OCI-LY7 (cell line): ENCODE measurements around the gene RHBDD1. TPM values are rescaled to one million over a fixed set of nuclear protein-coding genes. Genes with fewer than 3 reads are reported as not detected.

Experiments used
- BruUV-seq: library from RNA; stranded (reverse); fragments of 400-500 nt; replicated peaks from 2 replicates; lab custom pipeline; 2021; lab: Mats Ljungman, UMichigan
- CTCF ChIA-PET: fragments of 300-600 bp; sonication (Branson Sonifier 250); formaldehyde crosslinking; loops from one replicate; lab custom pipeline; 2022; ENCODE audit warnings: antibody characterized with exemption; ENCODE audit not compliant: unreplicated experiment; lab: Charles Lee
- POLR2A ChIA-PET: fragments of 300-600 bp; sonication (Branson Sonifier 250); formaldehyde crosslinking; loops from one replicate; lab custom pipeline; 2022; ENCODE audit warnings: antibody characterized with exemption; lab: Charles Lee
- DNase-seq: peaks from one replicate; pipeline ENCODE4 v3.0.0-alpha.2; 2015; ENCODE audit warnings: low spot score
- H2AFZ ChIP-seq: fragments of 200-600 bp; sonication (generic), shearing (Covaris generic); 2 replicates; pipeline ENCODE4 v1.6.1; 2014; ENCODE audit warnings: mild to moderate bottlenecking, antibody characterized with exemption, low read length, moderate library complexity
- H3K27ac ChIP-seq: fragments of 200-600 bp; sonication (generic); 2 replicates; pipeline ENCODE4 v1.5.1; 2014; ENCODE audit warnings: mixed run types, low read depth, mild to moderate bottlenecking, moderate library complexity, low read length, inconsistent platforms; ENCODE audit not compliant: poor library complexity, severe bottlenecking
- H3K36me3 ChIP-seq: fragments of 200-600 bp; sonication (generic); 2 replicates; pipeline ENCODE4 v1.6.1; 2014; ENCODE audit warnings: mild to moderate bottlenecking, antibody characterized with exemption, low read length, moderate library complexity, mixed read lengths; ENCODE audit not compliant: insufficient read depth
- H3K4me1 ChIP-seq: fragments of 200-600 bp; sonication (generic); 2 replicates; pipeline ENCODE4 v1.5.1; 2014; ENCODE audit warnings: mild to moderate bottlenecking, low read length; ENCODE audit not compliant: insufficient read depth, poor library complexity, severe bottlenecking
- H3K4me2 ChIP-seq: fragments of 200-600 bp; sonication (generic); 2 replicates; pipeline ENCODE4 v1.6.1; 2014; ENCODE audit warnings: mild to moderate bottlenecking, low read length
- H3K4me3 ChIP-seq: fragments of 200-600 bp; sonication (generic); 2 replicates; pipeline ENCODE4 v1.5.1; 2014; ENCODE audit warnings: mild to moderate bottlenecking, low read depth, low read length; ENCODE audit not compliant: poor library complexity, severe bottlenecking
- H3K79me2 ChIP-seq: fragments of 200-600 bp; sonication (generic); 2 replicates; pipeline ENCODE4 v1.6.1; 2016; ENCODE audit warnings: low read depth, mild to moderate bottlenecking, low read length, moderate library complexity, mixed read lengths; ENCODE audit not compliant: insufficient read depth
- H3K9me2 ChIP-seq: fragments of 200-600 bp; sonication (generic); 2 replicates; pipeline ENCODE4 v1.6.1; 2016; ENCODE audit warnings: mild to moderate bottlenecking, low read length, mixed read lengths; ENCODE audit not compliant: insufficient read depth
- H3K9me3 ChIP-seq: fragments of 200-600 bp; sonication (generic); 2 replicates; pipeline ENCODE4 v1.6.1; 2014; ENCODE audit warnings: mild to moderate bottlenecking, mixed run types, low read length, mixed read lengths
- H4K20me1 ChIP-seq: fragments of 200-600 bp; sonication (generic); 2 replicates; pipeline ENCODE4 v1.6.1; 2014; ENCODE audit warnings: mild to moderate bottlenecking, antibody characterized with exemption, low read length, moderate library complexity, mixed read lengths; ENCODE audit not compliant: insufficient read depth
- EZH2phosphoT487 ChIP-seq: fragments of 200-600 bp; sonication (generic); IDR thresholded peaks from 2 replicates; pipeline ENCODE4 v1.6.1; 2018; ENCODE audit warnings: low read depth, borderline replicate concordance, mild to moderate bottlenecking, mixed run types, antibody characterized with exemption, low read length, moderate library complexity, mixed read lengths
- intact Hi-C: fragments of 100-400 bp; cut with micrococcal nuclease; formaldehyde crosslinking; loops from one replicate; pipeline ENCODE4 v1.10.0; 2022; ENCODE audit not compliant: unreplicated experiment
- total RNA-seq, 2 experiments: library from RNA; depleted of rRNA in 1 of 2; stranded (reverse); fragments of >200 nt in 1 of 2; shearing (Covaris generic) in 1 of 2; gene quantifications; 2 replicates each; pipeline ENCODE4 v1.2.3, GENCODE V29; 2014 to 2022
- TF ChIP-seq, protein P1 (sequence below): fragments of 200-600 bp; sonication (generic); conservative IDR thresholded peaks from 2 replicates; pipeline ENCODE4 v1.5.1; 2014; ENCODE audit warnings: mild to moderate bottlenecking, antibody characterized with exemption, low read length, moderate library complexity, mixed read lengths

Gene RHBDD1
- total RNA-seq, 2 experiments from 2014 or later: 40.8 to 80.3 TPM

DNA sequence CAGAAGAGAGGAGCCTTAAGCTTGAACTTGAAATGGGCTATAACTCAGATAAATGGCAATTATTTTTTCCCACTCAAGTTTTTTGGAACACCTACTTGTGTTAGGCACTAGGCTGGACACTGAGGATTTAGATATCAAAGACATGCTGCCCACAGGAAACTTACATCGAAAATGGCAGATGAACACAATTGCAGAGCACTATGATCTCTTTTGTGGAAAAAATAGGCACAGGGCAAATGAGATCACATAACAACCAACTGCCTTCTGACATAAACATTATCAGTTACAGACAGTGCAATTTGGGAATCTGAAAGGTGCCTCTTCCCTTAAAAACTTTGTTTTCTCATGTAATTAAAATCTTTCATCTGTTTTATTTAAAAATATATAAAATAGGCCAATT, 32.4 kb upstream of the RHBDD1 start:
- Histone ChIP-seq H2AFZ (no peak overlapping the region), H3K4me1 (peaks cover 21% of the 10 kb centered on the region), H3K36me3 (no peaks in the 10 kb centered on the region), H3K4me3 (no peak overlapping the region), H3K9me3 (no peaks in the 10 kb centered on the region), H3K79me2 (no peaks in the 10 kb centered on the region), H3K9me2 (no peaks in the 10 kb centered on the region), H3K4me2 (no peak overlapping the region), H4K20me1 (no peaks in the 10 kb centered on the region), H3K27ac (no peak overlapping the region)
- DNase-seq: no peak
- ChIA-PET POLR2A (interaction anchor here (0.9 to 2.4 kb wide), 9 partner anchors 11 to 1138 kb away, joined by 3 to 11 read pairs (median 5); no protein-coding TSS in a partner anchor), CTCF (no interaction called here)
- no TSS peak for BruUV-seq
- TF ChIP-seq, protein P1, sequence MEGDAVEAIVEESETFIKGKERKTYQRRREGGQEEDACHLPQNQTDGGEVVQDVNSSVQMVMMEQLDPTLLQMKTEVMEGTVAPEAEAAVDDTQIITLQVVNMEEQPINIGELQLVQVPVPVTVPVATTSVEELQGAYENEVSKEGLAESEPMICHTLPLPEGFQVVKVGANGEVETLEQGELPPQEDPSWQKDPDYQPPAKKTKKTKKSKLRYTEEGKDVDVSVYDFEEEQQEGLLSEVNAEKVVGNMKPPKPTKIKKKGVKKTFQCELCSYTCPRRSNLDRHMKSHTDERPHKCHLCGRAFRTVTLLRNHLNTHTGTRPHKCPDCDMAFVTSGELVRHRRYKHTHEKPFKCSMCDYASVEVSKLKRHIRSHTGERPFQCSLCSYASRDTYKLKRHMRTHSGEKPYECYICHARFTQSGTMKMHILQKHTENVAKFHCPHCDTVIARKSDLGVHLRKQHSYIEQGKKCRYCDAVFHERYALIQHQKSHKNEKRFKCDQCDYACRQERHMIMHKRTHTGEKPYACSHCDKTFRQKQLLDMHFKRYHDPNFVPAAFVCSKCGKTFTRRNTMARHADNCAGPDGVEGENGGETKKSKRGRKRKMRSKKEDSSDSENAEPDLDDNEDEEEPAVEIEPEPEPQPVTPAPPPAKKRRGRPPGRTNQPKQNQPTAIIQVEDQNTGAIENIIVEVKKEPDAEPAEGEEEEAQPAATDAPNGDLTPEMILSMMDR: no peak
- no peak for TF ChIP-seq EZH2phosphoT487
- intact Hi-C loops: no loop called here

DNA sequence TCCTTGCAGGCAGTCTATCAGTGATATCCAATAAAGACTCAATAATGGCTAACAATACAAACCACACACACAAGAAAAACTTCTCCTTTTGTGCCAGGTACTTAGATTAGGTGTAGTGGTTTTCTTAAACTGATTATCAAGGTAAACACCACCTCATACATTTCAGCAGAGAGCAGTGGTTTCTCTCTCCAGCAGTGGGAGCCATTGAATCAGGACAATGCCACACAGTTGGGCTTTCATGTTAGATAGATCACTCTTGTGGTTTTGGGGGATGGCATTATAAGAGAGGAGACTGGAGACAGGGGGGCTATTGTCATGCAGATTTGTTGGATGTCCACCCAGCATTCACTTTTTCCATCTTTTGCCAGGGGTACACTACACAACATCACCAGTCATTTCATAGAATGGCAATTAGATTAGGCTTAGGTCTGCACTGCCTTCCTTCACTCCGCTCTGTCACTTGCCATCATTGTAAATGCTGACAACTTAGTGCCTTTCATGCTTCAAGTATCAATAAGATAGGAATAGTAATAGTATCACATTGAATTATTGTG, 22.6 kb upstream of the RHBDD1 start:
- POLR2A ChIA-PET: interaction anchor here (1.1 kb wide), 1 partner anchor 172 kb away, joined by 3 read pairs; no protein-coding TSS in a partner anchor
- Histone ChIP-seq H3K4me1 (no peaks in the 10 kb centered on the region), H3K9me3 (no peaks in the 10 kb centered on the region), H3K4me3 (no peak overlapping the region), H3K9me2 (no peaks in the 10 kb centered on the region), H3K36me3 (no peaks in the 10 kb centered on the region), H3K27ac (no peak overlapping the region), H3K4me2 (no peak overlapping the region), H2AFZ (no peak overlapping the region), H4K20me1 (no peaks in the 10 kb centered on the region), H3K79me2 (no peaks in the 10 kb centered on the region)
- CTCF ChIA-PET: no interaction called here
- no peak for TF ChIP-seq EZH2phosphoT487
- TF ChIP-seq, protein P1: peak; percentile 91
- DNase-seq: peak; percentile 60
- no TSS peak for BruUV-seq
- intact Hi-C loops: loop anchor here (1.0 to 10.0 kb wide), 3 partner anchors 172 to 422 kb away; no protein-coding TSS in a partner anchor

DNA sequence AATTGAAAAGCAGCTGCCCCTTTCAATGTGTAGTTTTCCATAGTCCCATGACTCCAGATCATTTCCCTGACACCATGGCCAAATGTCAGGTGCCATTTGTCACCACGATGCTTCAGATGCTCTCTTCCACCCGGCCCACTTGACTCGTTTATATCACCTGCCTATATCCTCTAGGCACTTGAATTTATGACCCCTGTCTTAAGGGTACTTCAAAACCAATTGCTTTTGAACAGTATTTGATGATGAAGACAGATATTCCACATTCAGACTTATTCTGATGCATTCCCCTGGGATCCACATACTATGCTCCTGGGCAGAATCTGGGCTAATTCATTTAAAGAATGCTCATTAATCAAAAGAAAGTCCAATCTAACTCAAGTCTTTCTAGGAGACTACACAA, 16.9 kb upstream of the RHBDD1 start:
- Histone ChIP-seq H3K4me2 (no peak overlapping the region), H3K4me1 (no peaks in the 10 kb centered on the region), H4K20me1 (no peaks in the 10 kb centered on the region), H3K36me3 (peaks cover 4% of the 10 kb centered on the region), H3K9me3 (no peaks in the 10 kb centered on the region), H3K4me3 (no peak overlapping the region), H2AFZ (no peak overlapping the region), H3K79me2 (no peaks in the 10 kb centered on the region), H3K9me2 (no peaks in the 10 kb centered on the region), H3K27ac (no peak overlapping the region)
- ChIA-PET CTCF (no interaction called here), POLR2A (interaction anchor here (1.7 kb wide), 1 partner anchor 11 kb away, joined by 3 read pairs; no protein-coding TSS in a partner anchor)
- intact Hi-C loops: loop anchor here (10.0 kb wide), 1 partner anchor 416 kb away; no protein-coding TSS in a partner anchor
- DNase-seq: no peak
- TF ChIP-seq EZH2phosphoT487: no peak
- TF ChIP-seq, protein P1: no peak
- BruUV-seq: no TSS peak
